Esophagus muscularis mucosa (tissue), 4 donors: ENCODE data around the gene FBLN1. TPM values are rescaled to one million over a fixed set of nuclear protein-coding genes. Genes with fewer than 3 reads are reported as not detected.

Experiments used
- DNase-seq: peaks from one replicate; pipeline ENCODE4 v3.0.0-alpha.2; 2017; ENCODE audit errors: extremely low spot score
- H3K27ac ChIP-seq, 4 donors: fragments of 200-600 bp; sonication (generic); replicated peaks in 1 of 4; 1 replicate in 3 of 4; 2 replicates in 1 of 4; pipeline ENCODE4 v1.5.1; 2016 to 2019; ENCODE audit warnings: mild to moderate bottlenecking in 1 of 4
- H3K27me3 ChIP-seq, 4 donors: fragments of 200-600 bp; sonication (generic); one replicate each; pipeline versions ENCODE4 v1.5.1 to v1.6.0; 2016 to 2019
- H3K36me3 ChIP-seq, 4 donors: fragments of 200-600 bp; sonication (generic); one replicate each; pipeline ENCODE4 v1.5.1; 2016 to 2019
- H3K4me1 ChIP-seq, 4 donors: fragments of 200-600 bp; sonication (generic); one replicate each; pipeline ENCODE4 v1.5.1; 2016 to 2019
- H3K4me3 ChIP-seq, 4 donors: fragments of 200-600 bp; sonication (generic); 1 replicate in 2 of 4; 2 replicates in 2 of 4; pipeline ENCODE4 v1.5.1; 2016 to 2019; ENCODE audit warnings: mild to moderate bottlenecking in 4 of 4, moderate library complexity in 1 of 4
- H3K9me3 ChIP-seq, 4 donors: fragments of 200-600 bp; sonication (generic); 1 replicate in 3 of 4; 2 replicates in 1 of 4; pipeline ENCODE4 v1.5.1; 2016 to 2019
- EP300 ChIP-seq: sonication (generic); formaldehyde crosslinking; IDR thresholded peaks from one replicate; pipeline ENCODE4 v1.6.1; 2017; ENCODE audit warnings: antibody characterized with exemption
- POLR2A ChIP-seq: fragments of 450-650 bp; IDR thresholded peaks from one replicate; pipeline ENCODE4 v1.6.1; 2017; ENCODE audit warnings: antibody characterized with exemption, moderate library complexity, mild to moderate bottlenecking, low read depth
- POLR2AphosphoS5 ChIP-seq, 2 donors: sonication (generic); formaldehyde crosslinking; IDR thresholded peaks; one replicate each; pipeline ENCODE4 v1.6.1; 2017; ENCODE audit warnings: antibody characterized with exemption in 2 of 2
- WGBS: methylation state at CpG from one replicate; pipeline ENCODE4 v1.1.5; 2018; 5-methylcytosine and 5-hydroxymethylcytosine counted together
- intact Hi-C: fragments of 100-400 bp; cut with DNase I; formaldehyde crosslinking; loops from one replicate; pipeline ENCODE4 v1.15.1; 2023
- total RNA-seq, 4 donors: library from RNA; depleted of rRNA; stranded (reverse); fragments of >200 nt; gene quantifications; one replicate each; pipeline versions ENCODE4 v1.1.0 to v1.2.1, GENCODE V29; 2016
- TF ChIP-seq, protein P1 (sequence below), 3 experiments: fragments of 200-600 bp in 2 of 3; fragments of 450-650 bp in 1 of 3; sonication (generic) in 2 of 3; IDR thresholded peaks; one replicate each; pipeline ENCODE4 v1.5.1; 2017 to 2019; ENCODE audit warnings: antibody characterized with exemption in 3 of 3, mild to moderate bottlenecking in 2 of 3, moderate library complexity in 1 of 3

Gene FBLN1
- total RNA-seq, 4 donors from 2014 or later, result 355 to 534 (median 417) TPM

DNA sequence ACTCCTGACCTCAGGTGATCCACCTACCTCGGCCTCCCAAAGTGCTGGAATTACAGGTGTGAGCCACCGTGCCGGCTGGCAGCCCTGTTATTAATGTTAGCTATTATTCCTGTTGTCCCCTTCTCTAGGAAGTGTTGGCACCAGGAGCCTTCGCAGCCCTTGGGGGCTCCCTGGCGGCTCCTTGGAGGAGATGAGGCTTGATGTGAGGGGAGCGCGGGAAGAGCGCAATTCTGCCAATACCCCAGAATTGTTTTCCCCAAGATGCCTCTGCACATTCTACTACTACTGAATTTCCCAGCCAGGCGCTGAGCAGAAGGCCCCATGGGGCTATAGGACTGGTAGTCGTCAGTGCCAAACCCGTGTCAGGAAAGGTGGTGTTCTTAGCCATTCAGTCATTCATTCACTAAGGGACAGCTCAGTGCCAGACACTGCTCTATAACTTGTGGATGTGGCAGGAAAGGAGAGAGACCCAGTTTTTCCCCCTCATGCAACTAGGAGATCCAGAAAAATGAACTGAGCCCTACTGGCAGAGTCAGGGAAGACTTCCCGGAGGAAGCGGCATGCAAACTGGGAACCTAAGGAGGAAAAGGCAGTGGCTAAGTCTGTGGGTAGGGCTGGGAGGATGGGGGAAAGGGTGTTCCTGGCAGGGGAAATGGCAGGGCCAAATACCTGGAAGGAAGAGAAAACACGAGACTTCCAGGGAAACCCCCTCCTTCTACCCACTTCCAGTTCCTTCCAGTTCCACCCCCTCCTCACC is 3.5 kb downstream of the FBLN1 start:
- peak overlapping the region; percentile 60 to 72 (median 63) for H3K4me3 ChIP-seq
- H3K27me3 ChIP-seq, result peaks cover 0 to 29% (median 7%) of the 10 kb centered on the region in 4 donors
- H3K4me1 ChIP-seq, result peaks cover 5 to 87% (median 78%) of the 10 kb centered on the region in 4 donors
- H3K27ac ChIP-seq, result peak overlapping the region; percentile 76 to 82 (median 80)
- no peaks in the 10 kb centered on the region for H3K9me3 ChIP-seq
- DNase-seq, result no peak
- TF ChIP-seq EP300 (no peak), POLR2AphosphoS5 (IDR thresholded peaks at IDR 0.05) (no peak), POLR2A (no peak)
- TF ChIP-seq, protein P1, sequence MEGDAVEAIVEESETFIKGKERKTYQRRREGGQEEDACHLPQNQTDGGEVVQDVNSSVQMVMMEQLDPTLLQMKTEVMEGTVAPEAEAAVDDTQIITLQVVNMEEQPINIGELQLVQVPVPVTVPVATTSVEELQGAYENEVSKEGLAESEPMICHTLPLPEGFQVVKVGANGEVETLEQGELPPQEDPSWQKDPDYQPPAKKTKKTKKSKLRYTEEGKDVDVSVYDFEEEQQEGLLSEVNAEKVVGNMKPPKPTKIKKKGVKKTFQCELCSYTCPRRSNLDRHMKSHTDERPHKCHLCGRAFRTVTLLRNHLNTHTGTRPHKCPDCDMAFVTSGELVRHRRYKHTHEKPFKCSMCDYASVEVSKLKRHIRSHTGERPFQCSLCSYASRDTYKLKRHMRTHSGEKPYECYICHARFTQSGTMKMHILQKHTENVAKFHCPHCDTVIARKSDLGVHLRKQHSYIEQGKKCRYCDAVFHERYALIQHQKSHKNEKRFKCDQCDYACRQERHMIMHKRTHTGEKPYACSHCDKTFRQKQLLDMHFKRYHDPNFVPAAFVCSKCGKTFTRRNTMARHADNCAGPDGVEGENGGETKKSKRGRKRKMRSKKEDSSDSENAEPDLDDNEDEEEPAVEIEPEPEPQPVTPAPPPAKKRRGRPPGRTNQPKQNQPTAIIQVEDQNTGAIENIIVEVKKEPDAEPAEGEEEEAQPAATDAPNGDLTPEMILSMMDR (IDR thresholded peaks at IDR 0.05), result no peak
- intact Hi-C loops, result no loop called here
- H3K36me3 ChIP-seq, result no peaks in the 10 kb centered on the region
- WGBS, result 87% methylated on average over 10 of the region's 14 CpGs

DNA sequence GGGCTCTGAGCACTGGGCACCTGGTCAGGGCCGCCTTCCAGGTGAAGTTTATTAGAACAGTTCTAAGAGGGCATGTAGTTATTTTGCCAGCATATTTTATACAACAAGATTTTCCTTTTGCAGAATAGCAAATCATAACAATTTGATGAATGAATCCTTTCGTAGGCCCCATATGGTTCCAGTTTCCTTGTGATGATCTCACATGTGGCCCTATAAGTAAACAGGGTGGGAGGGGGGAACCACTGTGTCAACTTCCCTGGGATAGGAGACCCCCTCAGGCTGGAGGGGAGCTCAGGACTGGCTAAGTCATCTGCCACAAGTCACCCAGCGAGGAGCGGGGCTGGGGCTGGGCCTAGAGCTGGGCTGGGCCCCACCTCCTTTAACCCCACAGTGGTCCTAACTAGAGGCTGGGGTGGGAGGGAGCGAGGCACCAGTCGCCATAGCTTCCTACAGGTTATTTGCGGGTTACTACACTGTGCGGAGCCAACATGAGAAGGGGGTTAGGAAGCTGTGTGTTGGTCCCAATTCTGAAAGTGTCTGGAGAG is 4.2 kb downstream of the FBLN1 start:
- 67% methylated on average over 7 of the region's 8 CpGs for WGBS
- peak overlapping the region; percentile 76 to 82 (median 80) for H3K27ac ChIP-seq
- no peaks in the 10 kb centered on the region for H3K9me3 ChIP-seq
- peaks cover 8 to 92% (median 83%) of the 10 kb centered on the region in 4 donors for H3K4me1 ChIP-seq
- peak overlapping the region; percentile 60 to 72 (median 63) for H3K4me3 ChIP-seq
- peaks cover 0 to 24% (median 7%) of the 10 kb centered on the region in 4 donors for H3K27me3 ChIP-seq
- H3K36me3 ChIP-seq, result no peaks in the 10 kb centered on the region
- TF ChIP-seq POLR2A (no peak), POLR2AphosphoS5 (IDR thresholded peaks at IDR 0.05) (no peak), EP300 (no peak)
- TF ChIP-seq, protein P1 (IDR thresholded peaks at IDR 0.05), result no peak
- no peak for DNase-seq
- intact Hi-C loops, result no loop called here

DNA sequence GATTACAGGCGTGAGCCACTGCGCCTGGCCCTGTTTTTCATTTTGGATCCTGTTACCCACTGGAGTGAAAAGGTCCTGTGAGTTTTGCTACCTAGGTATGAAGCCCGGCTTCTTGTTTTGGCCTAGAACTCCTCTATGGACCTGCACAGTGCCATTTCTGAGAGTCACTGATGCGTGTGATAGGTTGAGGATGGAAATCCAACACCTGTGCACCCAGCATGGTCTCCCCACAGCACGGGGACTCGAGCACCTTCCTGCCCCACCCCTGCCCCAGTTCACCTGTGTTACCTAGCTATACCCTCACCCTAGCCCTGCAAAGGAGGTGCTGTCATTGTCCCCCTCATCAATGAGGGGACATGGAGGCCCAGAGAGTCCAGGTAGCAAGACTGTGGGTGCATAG is 5.1 kb downstream of the FBLN1 start:
- Histone ChIP-seq H3K36me3 (no peaks in the 10 kb centered on the region), H3K27ac (peak overlapping the region in 3 of 4 donors; percentile 19 to 82 (median 81)), H3K27me3 (peaks cover 0 to 15% (median 7%) of the 10 kb centered on the region in 4 donors), H3K9me3 (no peaks in the 10 kb centered on the region), H3K4me3 (peak overlapping the region in 2 of 4 donors; percentile 63 to 72), H3K4me1 (peaks cover 13 to 95% (median 82%) of the 10 kb centered on the region in 4 donors)
- intact Hi-C loops, result no loop called here
- DNase-seq, result no peak
- WGBS, result 92% methylated on average over 6 of the region's 6 CpGs
- TF ChIP-seq EP300 (no peak), POLR2AphosphoS5 (IDR thresholded peaks at IDR 0.05) (no peak), POLR2A (no peak)
- TF ChIP-seq, protein P1 (IDR thresholded peaks at IDR 0.05), result no peak

DNA sequence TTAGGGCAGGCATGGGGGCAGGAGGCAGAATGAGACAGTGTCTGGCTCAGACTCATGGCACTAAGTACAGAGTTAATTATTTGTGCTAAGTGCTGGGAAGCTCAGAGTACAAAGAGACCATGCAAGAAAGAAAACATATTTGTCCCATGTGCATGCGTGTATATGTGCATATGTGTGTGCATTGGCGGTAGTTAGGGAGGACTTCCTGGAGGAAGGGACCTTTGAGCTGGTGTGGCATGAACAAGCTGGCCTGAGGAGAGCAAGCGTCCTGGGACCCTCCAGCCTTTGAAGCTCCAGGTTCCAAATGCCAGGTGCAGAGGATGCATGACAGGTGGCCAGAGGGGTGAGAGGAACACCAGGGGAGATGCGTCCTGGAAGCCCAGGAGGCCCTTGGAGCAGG is 6.1 kb downstream of the FBLN1 start:
- peaks cover 0 to 5% (median 0%) of the 10 kb centered on the region in 4 donors for H3K27me3 ChIP-seq
- intact Hi-C loops, result no loop called here
- no peaks in the 10 kb centered on the region for H3K9me3 ChIP-seq
- no peaks in the 10 kb centered on the region for H3K36me3 ChIP-seq
- H3K27ac ChIP-seq, result peak overlapping the region in 3 of 4 donors; percentile 19 to 66 (median 44)
- TF ChIP-seq, protein P1 (IDR thresholded peaks at IDR 0.05), result no peak
- TF ChIP-seq POLR2AphosphoS5 (IDR thresholded peaks at IDR 0.05) (no peak), EP300 (no peak), POLR2A (no peak)
- WGBS, result 90% methylated on average over 4 of the region's 4 CpGs
- H3K4me3 ChIP-seq, result peak overlapping the region in 2 of 4 donors; percentile 5 to 20
- peaks cover 8 to 95% (median 79%) of the 10 kb centered on the region in 4 donors for H3K4me1 ChIP-seq
- DNase-seq, result no peak
